VCaP (cell line): ENCODE results near the gene MTHFR.

Source experiments
- H3K27ac ChIP-seq: fragments of 450-650 bp; 2 replicates; pipeline ENCODE4 v1.5.1; 2017
- TF ChIP-seq, protein P1 (sequence below): fragments of 450-650 bp; conservative IDR thresholded peaks from 2 replicates; pipeline ENCODE4 v1.5.1; 2017; ENCODE audit warnings: mild to moderate bottlenecking, moderate library complexity

The MTHFR gene

DNA sequence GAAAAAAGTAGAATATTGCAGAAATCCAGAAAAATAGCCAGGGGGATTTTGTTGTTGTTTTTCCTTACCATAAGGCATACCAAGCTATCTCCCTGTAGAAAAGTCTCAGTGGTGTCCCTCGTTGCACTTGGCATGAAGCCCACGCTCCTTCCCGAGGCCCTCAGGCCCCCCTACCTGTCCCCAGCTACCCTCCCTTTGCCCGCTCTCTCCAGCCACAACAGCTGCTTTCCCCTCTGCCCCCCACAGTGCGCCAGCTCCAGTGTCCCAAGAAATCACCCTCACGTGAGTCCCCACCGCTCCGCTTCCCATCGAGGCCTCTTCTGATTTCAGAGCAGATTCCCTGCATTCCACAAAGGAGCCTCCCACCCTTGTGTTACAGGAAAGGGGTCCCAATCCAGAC lies 61.5 kb downstream of the MTHFR start:
- H3K27ac ChIP-seq = no peak overlapping the region
- TF ChIP-seq, protein P1, sequence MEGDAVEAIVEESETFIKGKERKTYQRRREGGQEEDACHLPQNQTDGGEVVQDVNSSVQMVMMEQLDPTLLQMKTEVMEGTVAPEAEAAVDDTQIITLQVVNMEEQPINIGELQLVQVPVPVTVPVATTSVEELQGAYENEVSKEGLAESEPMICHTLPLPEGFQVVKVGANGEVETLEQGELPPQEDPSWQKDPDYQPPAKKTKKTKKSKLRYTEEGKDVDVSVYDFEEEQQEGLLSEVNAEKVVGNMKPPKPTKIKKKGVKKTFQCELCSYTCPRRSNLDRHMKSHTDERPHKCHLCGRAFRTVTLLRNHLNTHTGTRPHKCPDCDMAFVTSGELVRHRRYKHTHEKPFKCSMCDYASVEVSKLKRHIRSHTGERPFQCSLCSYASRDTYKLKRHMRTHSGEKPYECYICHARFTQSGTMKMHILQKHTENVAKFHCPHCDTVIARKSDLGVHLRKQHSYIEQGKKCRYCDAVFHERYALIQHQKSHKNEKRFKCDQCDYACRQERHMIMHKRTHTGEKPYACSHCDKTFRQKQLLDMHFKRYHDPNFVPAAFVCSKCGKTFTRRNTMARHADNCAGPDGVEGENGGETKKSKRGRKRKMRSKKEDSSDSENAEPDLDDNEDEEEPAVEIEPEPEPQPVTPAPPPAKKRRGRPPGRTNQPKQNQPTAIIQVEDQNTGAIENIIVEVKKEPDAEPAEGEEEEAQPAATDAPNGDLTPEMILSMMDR = no peak

DNA sequence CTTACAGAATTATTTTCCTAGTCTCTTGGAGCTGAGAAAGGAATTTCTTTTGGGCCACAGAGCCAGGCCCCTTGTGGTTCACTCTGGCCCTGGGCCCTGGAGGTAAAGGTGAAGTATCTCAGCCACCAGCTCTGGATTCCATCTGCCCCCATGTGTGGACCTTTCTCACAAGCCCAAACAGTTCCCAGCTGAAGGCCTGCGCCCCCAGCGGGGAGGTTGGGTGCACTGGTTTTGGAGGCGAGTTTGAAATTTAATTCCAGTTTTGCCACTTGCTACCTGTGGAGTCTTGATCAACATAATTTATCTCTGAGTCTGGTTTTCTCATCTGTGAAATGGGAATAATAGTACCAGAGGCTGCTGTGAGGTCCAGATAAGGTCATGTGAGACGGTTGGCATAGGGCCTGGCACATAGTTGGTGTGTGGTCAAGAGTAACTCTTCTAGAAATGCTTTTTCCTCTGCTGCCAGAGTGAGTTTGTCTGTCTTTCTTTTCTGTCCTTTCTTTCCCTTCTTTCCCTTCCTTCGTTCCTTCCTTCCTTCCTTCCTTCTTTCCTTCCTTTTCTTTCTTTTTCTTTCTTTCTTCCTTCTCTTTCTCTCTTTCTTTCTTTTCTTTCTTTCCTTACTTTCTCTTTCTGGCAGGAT lies 63.7 kb downstream of the MTHFR start:
- TF ChIP-seq, protein P1 = no peak
- peak overlapping the region; percentile 98; the same call in 1 of the 2 replicates for H3K27ac ChIP-seq

DNA sequence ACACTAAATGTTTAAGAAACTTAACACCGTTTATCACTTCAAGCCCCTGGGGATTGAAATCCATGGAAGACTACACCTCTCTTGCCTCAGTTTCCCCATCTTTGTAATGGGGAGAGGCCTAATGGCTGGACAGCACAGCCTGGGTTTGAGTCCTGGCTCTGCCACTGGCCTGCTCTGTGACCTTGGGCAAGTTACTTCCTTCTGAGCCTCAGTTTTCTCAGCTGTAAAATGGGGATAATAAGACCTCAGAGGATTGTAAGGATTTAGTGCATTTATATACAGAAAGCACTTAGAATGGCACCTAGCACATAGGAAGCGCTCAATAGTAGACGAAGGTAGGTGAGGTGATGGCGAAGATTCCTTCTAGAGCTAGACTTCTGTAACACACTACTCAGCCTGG lies 64.3 kb downstream of the MTHFR start:
- peak overlapping the region; percentile 98; the same call in 1 of the 2 replicates for H3K27ac ChIP-seq
- TF ChIP-seq, protein P1 = no peak

DNA sequence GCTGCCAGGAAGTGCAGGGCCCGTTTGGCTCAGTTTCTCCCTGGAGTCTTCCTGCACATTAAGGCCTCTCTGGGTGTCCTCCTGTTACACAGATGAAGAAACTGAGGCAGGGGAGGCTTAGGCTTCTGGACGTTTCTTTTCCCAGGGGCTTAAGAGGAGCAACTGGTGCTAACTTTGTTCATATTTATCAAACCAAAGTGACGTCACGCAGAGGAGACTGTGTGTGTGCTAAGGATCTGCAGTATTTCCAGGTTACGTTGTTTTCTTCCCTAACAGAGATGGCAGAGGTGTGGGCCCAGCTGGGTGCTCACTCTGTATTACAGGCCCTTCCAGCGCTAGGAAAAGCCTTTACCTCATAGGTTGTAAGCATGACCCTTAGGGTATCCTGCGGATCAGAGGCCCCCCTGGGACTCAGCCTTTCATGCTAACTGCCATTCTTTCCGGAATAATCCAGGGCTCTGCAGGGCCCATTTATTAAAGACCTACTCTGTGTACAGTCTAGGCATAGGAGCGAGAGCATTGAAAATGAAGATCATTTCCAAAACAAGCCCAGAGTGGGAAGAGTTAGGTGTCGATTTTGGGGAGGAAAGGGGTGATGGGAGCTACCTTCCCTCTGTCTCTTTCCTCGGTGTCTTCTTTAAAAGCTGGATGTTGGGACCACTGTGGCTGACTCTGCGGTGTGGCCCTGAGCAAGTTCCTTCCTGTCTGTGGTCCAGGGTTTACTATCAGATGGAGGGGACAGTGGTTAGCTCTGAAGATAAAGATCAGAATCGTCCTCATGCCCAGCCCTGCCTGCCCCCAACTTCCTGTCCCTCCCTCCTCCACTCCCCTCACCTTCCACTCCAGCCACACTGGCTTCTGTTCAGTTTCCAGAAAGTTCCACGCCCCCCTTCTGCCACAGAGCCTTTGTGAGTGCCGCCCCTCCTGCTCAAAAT lies 65.2 kb downstream of the MTHFR start:
- peak overlapping the region; percentile 98 for H3K27ac ChIP-seq
- TF ChIP-seq, protein P1 = no peak

DNA sequence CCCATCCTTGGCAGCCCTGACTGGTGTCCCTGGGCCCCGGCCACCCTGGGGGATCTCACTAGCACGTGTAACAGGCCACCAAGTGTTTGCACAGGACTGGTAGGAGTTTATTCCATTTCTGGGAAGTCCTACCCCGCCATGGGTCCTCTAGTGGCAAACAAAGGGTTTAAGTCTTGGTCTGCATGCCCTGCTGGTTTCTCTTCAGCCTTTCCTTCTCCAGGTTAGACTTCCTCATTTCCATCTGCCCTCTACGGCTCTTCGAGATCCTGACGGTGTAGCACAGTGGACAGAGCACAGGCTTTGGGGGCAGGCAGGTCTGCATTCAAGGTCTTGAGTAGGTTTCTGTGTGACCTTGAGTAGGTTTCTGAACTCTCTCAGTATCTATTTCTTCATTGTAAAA lies 67.0 kb downstream of the MTHFR start:
- H3K27ac ChIP-seq = peak overlapping the region; percentile 98
- TF ChIP-seq, protein P1 = no peak

DNA sequence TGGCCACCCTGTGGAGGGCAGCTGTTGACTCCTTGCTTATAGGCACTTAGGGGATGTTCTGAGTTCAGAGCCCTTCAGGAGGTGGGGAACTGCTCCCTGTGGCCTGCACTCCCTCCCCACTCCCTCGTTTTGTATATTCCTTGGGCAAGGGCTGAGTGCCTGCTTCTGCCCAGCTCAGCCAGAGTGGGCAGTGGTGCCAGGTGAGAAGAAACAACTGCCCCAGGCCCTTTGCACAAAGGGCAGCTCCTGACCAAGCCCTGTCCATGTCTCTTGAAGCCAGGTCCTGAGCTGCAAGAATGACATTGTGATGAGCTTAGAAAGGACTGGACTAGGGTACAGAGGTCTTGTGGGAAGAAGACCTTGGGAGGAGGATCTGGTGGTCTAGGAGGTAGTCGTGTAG lies 67.7 kb downstream of the MTHFR start:
- TF ChIP-seq, protein P1 = no peak
- H3K27ac ChIP-seq = peak overlapping the region; percentile 98
